Loucy (cell line): ENCODE data around the gene FBXW10B.

ENCODE experiments used
- CTCF ChIP-seq: fragments of 200-600 bp; sonication (generic); conservative IDR thresholded peaks from 2 replicates; pipeline ENCODE4 v1.5.1; 2014; ENCODE audit warnings: mild to moderate bottlenecking, antibody characterized with exemption, low read length
- EZH2phosphoT487 ChIP-seq: fragments of 200-600 bp; IDR thresholded peaks from 2 replicates; pipeline ENCODE4 v1.6.1; 2018; ENCODE audit warnings: antibody characterized with exemption, mild to moderate bottlenecking, moderate library complexity, borderline replicate concordance

GRCh38 chr17:15660077-15660476 is 40.6 kb upstream of the FBXW10B start:
- TF ChIP-seq CTCF = no peak
- TF ChIP-seq EZH2phosphoT487 = no peak
